ENCODE results near the gene WFDC8. TPM values are rescaled to one million over a fixed set of nuclear protein-coding genes. Genes with fewer than 3 reads are reported as not detected.

WFDC8 gene
- polyA plus RNA-seq, 1 donor, result not detected

Other genes with a start within 250 kb of the WFDC8 start
- gene SDC4, start 230.9 kb downstream of the WFDC8 start, polyA plus RNA-seq (ENCODE audit: insufficient read length), result 7.2 TPM
- 18.7 TPM for gene SYS1, start 216.1 kb downstream of the WFDC8 start, polyA plus RNA-seq (ENCODE audit: insufficient read length)
- gene TP53TG5, start 201.0 kb downstream of the WFDC8 start, polyA plus RNA-seq (ENCODE audit: insufficient read length), result 0.89 TPM
- gene DBNDD2, start 171.0 kb downstream of the WFDC8 start, polyA plus RNA-seq (ENCODE audit: insufficient read length), result 25.0 TPM
- gene PIGT, start 163.1 kb downstream of the WFDC8 start, polyA plus RNA-seq (ENCODE audit: insufficient read length), result 83.3 TPM
- not detected for gene WFDC2, start 109.5 kb downstream of the WFDC8 start, polyA plus RNA-seq (ENCODE audit: insufficient read length)
- not detected for gene SPINT3, start 63.7 kb downstream of the WFDC8 start, polyA plus RNA-seq (ENCODE audit: insufficient read length)
- gene WFDC6, start 39.8 kb downstream of the WFDC8 start, polyA plus RNA-seq (ENCODE audit: insufficient read length), result not detected
- 0.12 TPM for gene EPPIN, start 31.9 kb downstream of the WFDC8 start, polyA plus RNA-seq (ENCODE audit: insufficient read length)
- gene WFDC10A, start 50.5 kb upstream of the WFDC8 start, polyA plus RNA-seq (ENCODE audit: insufficient read length), result not detected
- gene WFDC9, start 52.0 kb upstream of the WFDC8 start, polyA plus RNA-seq (ENCODE audit: insufficient read length), result not detected
- not detected for gene WFDC11, start 91.0 kb upstream of the WFDC8 start, polyA plus RNA-seq (ENCODE audit: insufficient read length)
- not detected for gene WFDC13, start 122.8 kb upstream of the WFDC8 start, polyA plus RNA-seq (ENCODE audit: insufficient read length)
- gene WFDC10B, start 125.7 kb upstream of the WFDC8 start, polyA plus RNA-seq (ENCODE audit: insufficient read length), result not detected
- not detected for gene SPINT4, start 143.1 kb upstream of the WFDC8 start, polyA plus RNA-seq (ENCODE audit: insufficient read length)
- 0.92 TPM for gene WFDC3, start 212.6 kb upstream of the WFDC8 start, polyA plus RNA-seq (ENCODE audit: insufficient read length)
- 50.5 TPM for gene DNTTIP1, start 212.7 kb upstream of the WFDC8 start, polyA plus RNA-seq (ENCODE audit: insufficient read length)
- gene UBE2C, start 233.4 kb upstream of the WFDC8 start, polyA plus RNA-seq (ENCODE audit: insufficient read length), result 26.2 TPM
- 9,031 TPM for gene TNNC2, start 248.0 kb upstream of the WFDC8 start, polyA plus RNA-seq (ENCODE audit: insufficient read length)